Activated gamma-delta T cell (primary cell): ENCODE results near the gene TYK2.

ENCODE experiments used
- DNase-seq: peaks from one replicate; lab custom pipeline; 2025; lab: John Stamatoyannopoulos, UW

Gene TYK2

GRCh38 chr19:10315335-10316214 is 64.8 kb downstream of the TYK2 start, which contains the start of gene FDX2:
TSS of gene FDX2 (minus strand) at chr19:10316015. CDS start at chr19:10315996, 19 bp downstream.
- peak; percentile 86 for DNase-seq

- DNase-seq = no peak
Measured at GRCh38 chr19:10309423-10309822, 70.9 kb downstream of the TYK2 start, which contains the start of gene ZGLP1. TSS of gene ZGLP1 (minus strand) at chr19:10309815.

- DNase-seq = no peak
Measured at GRCh38 chr19:10306327-10306726, 74.0 kb downstream of the TYK2 start.

- no peak for DNase-seq
Measured at GRCh38 chr19:10305139-10305806, 75.1 kb downstream of the TYK2 start.
